K562 (cell line): Measurements from ENCODE around the gene EMP2. TPM values are rescaled to one million over a fixed set of nuclear protein-coding genes. Genes with fewer than 3 reads are reported as not detected.

Source experiments
- ATAC-seq: fragments of 200-7000 bp; cut with Tn5 transposase; 3 replicates; pipeline ENCODE4 v1.9.1; 2020; ENCODE audit warnings: moderate library complexity
- BruUV-seq: library from RNA; stranded (reverse); fragments of 400-500 nt; replicated peaks from 2 replicates; lab custom pipeline; 2021; lab: Mats Ljungman, UMichigan
- CTCF ChIA-PET: fragments of 300-600 bp; formaldehyde crosslinking; extraction: SDS; loops from one replicate; lab custom pipeline; 2021; ENCODE audit warnings: low intra/inter-chr PET ratio; lab: Yijun Ruan, JAX
- POLR2A ChIA-PET: fragments of 300-600, 350-650 bp; sonication (Branson Sonifier 250); formaldehyde crosslinking; extraction: SDS; loops from one replicate; lab custom pipeline; 2021; ENCODE audit warnings: antibody characterized with exemption, inconsistent platforms; lab: Yijun Ruan, JAX
- DNase-seq, 4 experiments: peaks; one replicate each; pipeline versions ENCODE4 v3.0.0 to v3.0.0-alpha.2; 2011 to 2018; ENCODE audit warnings: low spot score in 3 of 4, mixed read lengths in 3 of 4; ENCODE audit errors: extremely low read depth in 1 of 4
- FAIRE-seq: peaks from 2 replicates; lab custom pipeline; 2011; peaks lifted over from hg19 to GRCh38; lab: Jason Lieb, UNC
- H2AFZ ChIP-seq: 2 replicates; pipeline ENCODE4 v1.6.0; 2011; ENCODE audit warnings: low read depth, low read length, control low read depth, inconsistent platforms
- H3K27ac ChIP-seq: fragments of 200-600 bp; 3 replicates; pipeline ENCODE4 v1.8.0; 2011; ENCODE audit warnings: low read depth, mild to moderate bottlenecking, control low read depth, inconsistent platforms, low read length, moderate library complexity, mixed read lengths; ENCODE audit errors: extremely low read depth
- H3K27me3 ChIP-seq, 2 experiments: fragments of 300-600 bp in 1 of 2; 2 replicates in 1 of 2; 3 replicates in 1 of 2; pipeline versions ENCODE4 v1.6.0 to v1.8.0; 2011; ENCODE audit warnings: inconsistent platforms in 2 of 2, low read length in 2 of 2, mild to moderate bottlenecking in 1 of 2, mixed read lengths in 1 of 2, moderate library complexity in 1 of 2; ENCODE audit not compliant: control insufficient read depth in 2 of 2, insufficient read depth in 2 of 2
- H3K36me3 ChIP-seq: fragments of 300-600 bp; 3 replicates; pipeline ENCODE4 v1.8.0; 2011; ENCODE audit warnings: mild to moderate bottlenecking, low read length, inconsistent platforms; ENCODE audit not compliant: control insufficient read depth, insufficient read depth
- H3K4me1 ChIP-seq, 2 experiments: fragments of 200-600 bp in 1 of 2; replicated peaks in 1 of 2; 2 replicates in 1 of 2; 3 replicates in 1 of 2; pipeline versions ENCODE4 v1.5.1 to v1.8.0; 2011; ENCODE audit warnings: inconsistent platforms in 2 of 2, low read length in 2 of 2, mild to moderate bottlenecking in 1 of 2, mixed read lengths in 1 of 2, moderate library complexity in 1 of 2; ENCODE audit not compliant: control insufficient read depth in 2 of 2, insufficient read depth in 2 of 2
- H3K4me2 ChIP-seq: 2 replicates; pipeline ENCODE4 v1.6.1; 2011; ENCODE audit warnings: low read length, control low read depth, inconsistent platforms, mixed read lengths; ENCODE audit not compliant: insufficient read depth
- H3K4me3 ChIP-seq: fragments of 200-600 bp; sonication (generic), shearing (Covaris generic); 2 replicates; pipeline ENCODE4 v1.5.1; 2016; ENCODE audit warnings: control low read depth, inconsistent platforms
- H3K79me2 ChIP-seq: fragments of 200-600 bp; 3 replicates; pipeline ENCODE4 v1.8.0; 2011; ENCODE audit warnings: low read length, inconsistent platforms; ENCODE audit not compliant: control insufficient read depth, insufficient read depth
- H3K9ac ChIP-seq, 2 experiments: 2 replicates each; pipeline versions ENCODE4 v1.6.0 to v1.6.1; 2011; ENCODE audit warnings: low read depth in 2 of 2, low read length in 2 of 2, control low read depth in 1 of 2, inconsistent platforms in 1 of 2, mild to moderate bottlenecking in 1 of 2, mixed read lengths in 1 of 2; ENCODE audit not compliant: insufficient read depth in 1 of 2
- H3K9me1 ChIP-seq: one replicate; pipeline ENCODE4 v1.6.0; 2011; ENCODE audit warnings: inconsistent platforms, mild to moderate bottlenecking, low read length, moderate library complexity; ENCODE audit not compliant: control insufficient read depth, insufficient read depth
- H3K9me3 ChIP-seq: replicated peaks from 2 replicates; pipeline ENCODE4 v1.5.1; 2011; ENCODE audit warnings: low read depth, low read length, inconsistent platforms; ENCODE audit not compliant: control insufficient read depth, insufficient read depth
- H4K20me1 ChIP-seq: replicated peaks from 2 replicates; pipeline ENCODE4 v1.6.1; 2011; ENCODE audit warnings: low read length, inconsistent platforms, mixed read lengths; ENCODE audit not compliant: control insufficient read depth, insufficient read depth
- CHD7 ChIP-seq: fragments of 200-600 bp; sonication (generic); IDR thresholded peaks from one replicate; pipeline ENCODE4 v1.6.1; 2012; ENCODE audit warnings: mild to moderate bottlenecking, low read depth, low read length, inconsistent platforms
- HOXB6 ChIP-seq: fragments of 250-450 bp; sonication (Bioruptor Pico); IDR thresholded peaks from 2 replicates; pipeline ENCODE4 v1.5.1; 2022; ENCODE audit warnings: mild to moderate bottlenecking, borderline replicate concordance
- ZKSCAN8 ChIP-seq: fragments of 200-800 bp; sonication (Bioruptor generic); IDR thresholded peaks from 2 replicates; pipeline ENCODE4 v1.6.1; 2016; ENCODE audit warnings: missing genetic modification characterization, missing compliant biosample characterization
- WGBS: fragments of 100-300 bp; shearing (Covaris generic); methylation state at CpG from one replicate; pipeline ENCODE4 v1.1.6; 2016; ENCODE audit warnings: low coverage, mixed read lengths; ENCODE audit not compliant: insufficient coverage; ENCODE audit errors: missing lambda C conversion rate; 5-methylcytosine and 5-hydroxymethylcytosine counted together
- in situ Hi-C: fragments of 300-500 bp; cut with MboI; formaldehyde crosslinking; loops from 4 replicates; pipeline ENCODE4 v1.15.0; 2018; ENCODE audit warnings: inconsistent platforms, mixed read lengths
- intact Hi-C: fragments of 100-400 bp; cut with micrococcal nuclease; formaldehyde crosslinking; loops from 2 replicates; pipeline ENCODE4 v1.14.2; 2022
- polyA plus RNA-seq, 8 experiments: library from polyadenylated mRNA; depleted of rRNA in 4 of 8; stranded (reverse) in 5 of 8; unstranded in 3 of 8; fragments of >200 nt; fragmentation: Nextera tagmentation in 2 of 8; fragmentation: Illumina TruSeq in 1 of 8; extraction: Ambion mirVana in 2 of 8; extraction: Trizol in 1 of 8; gene quantifications; 2 replicates each; pipeline versions ENCODE4 v1.2.1 to v1.2.3, GENCODE V29; 2011 to 2014; ENCODE audit warnings: inconsistent platforms in 1 of 8, missing spikeins in 1 of 8
- total RNA-seq, 7 experiments: library from RNA; depleted of rRNA in 6 of 7; stranded (reverse); fragments of >200 nt in 6 of 7; fragmentation: Illumina TruSeq in 2 of 7; extraction: Trizol in 2 of 7; gene quantifications; 2 replicates each; pipeline versions ENCODE4 v1.2.1 to v1.2.3, GENCODE V29; 2011 to 2021; ENCODE audit warnings: low replicate concordance in 1 of 7

The EMP2 gene
- total and polyA plus RNA-seq, 9 of the 15 experiments (the other 6 are each of a cell fraction or from before 2014, with no cell fraction given): 0.73 to 6.2 (median 3.1) TPM

- no TSS peak for BruUV-seq
- Histone ChIP-seq H3K36me3 (no peaks in the 10 kb centered on the region), H3K4me2 (no peak overlapping the region), H3K27me3 (peaks cover 0 to under 1% of the 10 kb centered on the region in 2 experiments; a peak in 1 of 5 replicates), H3K27ac (no peak overlapping the region), H4K20me1 (no peaks in the 10 kb centered on the region), H2AFZ (no peak overlapping the region), H3K79me2 (no peaks in the 10 kb centered on the region)
- WGBS: 0% methylated on average over 7 of the region's 7 CpGs
- no peak for DNase-seq
- intact Hi-C loops (loop anchor here (1.0 to 5.0 kb wide), 2 partner anchors 106 to 216 kb away; no protein-coding TSS in a partner anchor), in situ Hi-C loops (no loop called here)
- no peak for FAIRE-seq
- TF ChIP-seq CHD7: peak; percentile 65
- TF ChIP-seq HOXB6 (CRISPR knock-in tag): no peak
- TF ChIP-seq ZKSCAN8 (CRISPR knock-in tag): no peak
- TF ChIP-seq, all 486 proteins: peak for 1
- no peak for ATAC-seq
- POLR2A ChIA-PET: no interaction called here
- CTCF ChIA-PET: interaction anchor here (0.6 to 2.4 kb wide), 5 partner anchors 206 to 397 kb away, joined by 3 to 26 read pairs (median 5); no protein-coding TSS in a partner anchor
- Histone ChIP-seq H3K9ac (no peak overlapping the region), H3K4me3 (no peak overlapping the region), H3K4me1 (no peaks in the 10 kb centered on the region), H3K9me1 (no peaks in the 10 kb centered on the region), H3K9me3 (0 out of 2 replicates have a peak, but pooled peaks cover 2% of the 10 kb centered on the region)
These were observed 59.4 kb downstream of the EMP2 start for GRCh38 chr16:10520869-10521578.
